ENCODE results near the gene MRGPRX2.

DNA sequence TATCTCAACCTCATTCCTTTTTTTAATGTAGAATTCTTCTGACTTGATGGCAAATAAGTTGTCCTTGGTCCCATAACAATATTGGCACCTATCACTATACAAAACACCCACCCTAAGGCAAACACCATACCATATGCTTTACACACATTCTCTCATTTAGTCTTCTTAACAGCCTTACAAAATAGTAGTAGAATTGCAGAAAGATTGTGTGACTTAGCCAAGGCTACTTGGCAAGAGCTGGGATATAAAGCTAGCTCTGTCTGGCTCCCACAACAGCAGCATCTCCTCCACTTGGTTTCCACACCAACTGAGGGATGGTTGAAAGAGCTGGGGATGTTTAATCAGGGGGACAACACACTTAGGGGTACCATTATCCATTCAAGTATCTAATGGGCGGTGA lies 46.6 kb upstream of the MRGPRX2 start:
- TF ChIP-seq KDM2A (CRISPR knock-in tag; IDR thresholded peaks at IDR 0.05; ENCODE audit: borderline replicate concordance, low read depth) = no peak
- no peak for TF ChIP-seq POLR2A (IDR thresholded peaks at IDR 0.05; ENCODE audit: insufficient read depth in 1 of 2, low read depth in 2 of 2, low read length in 2 of 2)
- no peak for TF ChIP-seq CBX2 (IDR thresholded peaks at IDR 0.05; ENCODE audit: low read depth, low read length)
- no peak for TF ChIP-seq CBX2 (CRISPR knock-in tag; IDR thresholded peaks at IDR 0.05; ENCODE audit: low read depth)
- no peak for TF ChIP-seq ZSCAN20 (CRISPR knock-in tag; IDR thresholded peaks at IDR 0.05; ENCODE audit: borderline replicate concordance)
